Gastrocnemius medialis (tissue), 4 donors: Measurements from ENCODE around the gene TMEM234.

Source experiments
- POLR2A ChIP-seq, 2 donors: fragments of 450-650 bp; IDR thresholded peaks; one replicate each; pipeline ENCODE4 v1.6.1; 2017; ENCODE audit warnings: antibody characterized with exemption in 2 of 2, mild to moderate bottlenecking in 2 of 2, moderate library complexity in 2 of 2
- TF ChIP-seq, protein P1 (sequence below), 5 experiments: fragments of 450-650 bp in 3 of 5; fragments of 200-600 bp in 2 of 5; sonication (generic) in 2 of 5; IDR thresholded peaks in 4 of 5; conservative IDR thresholded peaks in 1 of 5; 1 replicate in 4 of 5; 2 replicates in 1 of 5; pipeline ENCODE4 v1.5.1; 2016 to 2019; ENCODE audit warnings: antibody characterized with exemption in 5 of 5, mild to moderate bottlenecking in 3 of 5, moderate library complexity in 3 of 5

DNA sequence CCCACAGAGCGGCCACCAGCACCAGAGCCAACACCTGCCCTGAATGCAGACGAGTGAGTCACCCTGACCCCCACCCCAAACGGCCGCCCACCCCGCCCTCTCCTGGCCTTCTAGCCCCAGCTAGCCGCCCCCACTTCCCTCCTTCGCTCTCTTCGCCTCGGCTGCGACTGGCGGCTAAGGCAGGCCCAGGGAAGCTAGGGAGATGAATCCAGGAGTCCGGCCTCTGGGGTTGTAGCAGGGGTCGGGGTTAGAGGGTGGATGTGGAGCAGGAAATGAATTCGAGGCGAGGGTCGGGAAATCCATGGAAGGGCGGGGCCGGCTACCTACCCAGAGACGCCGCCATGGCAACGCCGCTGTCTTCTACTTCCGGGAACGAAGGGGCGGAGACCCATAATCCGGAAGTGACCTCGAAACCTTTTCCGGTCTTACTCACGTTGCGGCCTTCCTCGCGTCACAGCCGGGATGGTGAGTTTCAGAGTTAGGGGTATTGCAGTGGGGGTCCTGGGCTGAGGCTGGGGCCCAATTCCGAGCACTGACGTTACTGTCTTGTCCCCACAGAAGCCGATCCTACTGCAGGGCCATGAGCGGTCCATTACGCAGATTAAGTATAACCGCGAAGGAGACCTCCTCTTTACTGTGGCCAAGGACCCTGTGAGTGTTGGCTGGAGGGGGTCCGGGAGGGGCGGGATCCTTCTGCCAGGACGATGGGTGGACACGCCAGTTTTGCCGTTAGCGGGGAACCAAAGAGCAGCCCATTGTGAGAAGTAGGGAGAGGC lies at the start of gene TMEM234, which contains the start of gene EIF3I:
- peak; percentile 88 to 96 for TF ChIP-seq POLR2A (IDR thresholded peaks at IDR 0.05)
- TF ChIP-seq, protein P1, sequence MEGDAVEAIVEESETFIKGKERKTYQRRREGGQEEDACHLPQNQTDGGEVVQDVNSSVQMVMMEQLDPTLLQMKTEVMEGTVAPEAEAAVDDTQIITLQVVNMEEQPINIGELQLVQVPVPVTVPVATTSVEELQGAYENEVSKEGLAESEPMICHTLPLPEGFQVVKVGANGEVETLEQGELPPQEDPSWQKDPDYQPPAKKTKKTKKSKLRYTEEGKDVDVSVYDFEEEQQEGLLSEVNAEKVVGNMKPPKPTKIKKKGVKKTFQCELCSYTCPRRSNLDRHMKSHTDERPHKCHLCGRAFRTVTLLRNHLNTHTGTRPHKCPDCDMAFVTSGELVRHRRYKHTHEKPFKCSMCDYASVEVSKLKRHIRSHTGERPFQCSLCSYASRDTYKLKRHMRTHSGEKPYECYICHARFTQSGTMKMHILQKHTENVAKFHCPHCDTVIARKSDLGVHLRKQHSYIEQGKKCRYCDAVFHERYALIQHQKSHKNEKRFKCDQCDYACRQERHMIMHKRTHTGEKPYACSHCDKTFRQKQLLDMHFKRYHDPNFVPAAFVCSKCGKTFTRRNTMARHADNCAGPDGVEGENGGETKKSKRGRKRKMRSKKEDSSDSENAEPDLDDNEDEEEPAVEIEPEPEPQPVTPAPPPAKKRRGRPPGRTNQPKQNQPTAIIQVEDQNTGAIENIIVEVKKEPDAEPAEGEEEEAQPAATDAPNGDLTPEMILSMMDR (IDR thresholded peaks at IDR 0.05 in 4 of 5, conservative IDR thresholded peaks at IDR 0.05 in 1 of 5) = no peak
